ENCODE data around the gene TRIB2.

TRIB2 gene

GRCh38 chr2:12720754-12721378 lies 4.1 kb downstream of the TRIB2 start:
- no peak for FAIRE-seq

- FAIRE-seq: no peak
These were observed 5.1 kb downstream of the TRIB2 start for GRCh38 chr2:12721566-12722446.

- FAIRE-seq: no peak
These were observed 5.9 kb downstream of the TRIB2 start for GRCh38 chr2:12722447-12723316.

DNA sequence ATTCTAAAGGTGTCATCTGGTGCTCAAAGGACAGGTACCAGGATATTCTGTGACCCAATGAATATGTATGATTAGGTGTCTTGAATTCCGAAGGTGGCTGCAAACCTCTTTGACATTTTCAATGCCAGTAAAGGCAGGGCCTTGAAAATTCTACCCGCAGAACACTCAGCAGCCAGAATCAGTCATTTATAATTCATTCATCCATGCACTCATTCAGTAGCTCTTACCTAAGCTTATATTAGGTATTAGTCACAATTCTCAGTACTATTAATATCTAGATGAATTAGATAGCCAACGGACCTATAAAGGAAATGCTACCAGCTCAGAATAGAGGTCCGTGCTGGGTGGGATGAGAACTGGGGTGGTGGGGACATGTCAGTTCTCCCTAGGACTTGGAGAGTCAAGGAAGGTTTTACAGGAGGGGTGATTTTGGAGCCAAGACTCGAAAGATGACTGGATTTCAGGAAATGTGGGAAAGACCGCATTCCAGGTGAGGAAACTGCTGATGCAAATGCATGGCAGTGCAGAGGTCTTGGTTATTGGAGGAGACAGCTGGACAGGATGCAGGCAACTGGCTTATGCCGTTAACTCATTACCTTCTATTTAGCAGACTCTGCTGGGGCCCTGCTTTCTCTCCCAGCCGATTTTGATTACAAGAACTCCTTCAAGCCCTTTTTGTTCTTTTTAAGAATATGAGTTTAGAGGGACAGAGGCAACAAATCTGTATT lies 7.2 kb downstream of the TRIB2 start:
- no peak for FAIRE-seq

DNA sequence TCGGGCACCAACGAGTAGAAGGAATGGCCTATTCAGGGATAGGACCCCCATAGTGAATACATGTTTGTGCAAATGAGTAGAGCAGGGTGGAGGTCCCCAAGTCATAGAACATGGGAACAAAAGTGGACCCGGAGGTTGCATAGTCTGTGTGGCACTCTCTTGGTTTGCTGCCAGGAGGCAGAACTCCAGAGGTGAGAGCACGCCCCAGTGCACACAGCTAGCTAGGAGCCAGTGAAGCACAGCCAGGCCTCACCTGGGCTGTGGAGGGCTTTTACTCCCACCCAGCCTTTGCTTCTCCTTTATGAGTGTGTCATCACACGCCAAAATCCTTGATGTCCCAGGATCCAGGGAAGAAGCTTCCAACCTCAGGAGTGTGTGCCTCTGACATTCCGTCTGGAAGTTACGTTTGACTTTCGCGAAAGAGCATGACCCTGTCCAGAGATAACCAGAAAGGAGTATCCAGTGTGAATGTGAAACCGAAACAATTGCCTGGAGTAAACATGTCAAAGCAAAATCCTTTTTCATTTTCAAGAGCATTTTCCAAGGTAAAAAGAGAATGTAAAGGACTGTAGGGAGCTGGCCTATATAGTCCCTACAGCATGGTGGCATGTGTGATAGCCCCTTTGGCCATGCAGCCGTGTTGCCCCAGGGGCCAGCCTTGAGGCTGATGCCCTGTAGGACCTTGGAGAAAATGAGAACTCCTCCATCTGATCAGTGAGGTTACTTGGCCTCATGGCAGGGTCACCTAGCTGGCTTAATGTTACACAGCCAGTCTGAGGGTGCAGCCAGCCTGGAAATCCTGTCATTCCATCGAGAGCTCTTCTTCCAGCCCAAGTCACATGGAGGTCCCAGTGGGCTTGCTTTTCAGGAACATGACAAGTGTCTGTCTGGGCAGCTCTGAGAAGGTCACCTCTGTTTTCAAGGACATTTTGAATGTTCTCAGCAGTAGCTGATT lies 8.8 kb downstream of the TRIB2 start:
- no peak for FAIRE-seq

GRCh38 chr2:12726271-12726670 lies 9.5 kb downstream of the TRIB2 start:
- FAIRE-seq: no peak

DNA sequence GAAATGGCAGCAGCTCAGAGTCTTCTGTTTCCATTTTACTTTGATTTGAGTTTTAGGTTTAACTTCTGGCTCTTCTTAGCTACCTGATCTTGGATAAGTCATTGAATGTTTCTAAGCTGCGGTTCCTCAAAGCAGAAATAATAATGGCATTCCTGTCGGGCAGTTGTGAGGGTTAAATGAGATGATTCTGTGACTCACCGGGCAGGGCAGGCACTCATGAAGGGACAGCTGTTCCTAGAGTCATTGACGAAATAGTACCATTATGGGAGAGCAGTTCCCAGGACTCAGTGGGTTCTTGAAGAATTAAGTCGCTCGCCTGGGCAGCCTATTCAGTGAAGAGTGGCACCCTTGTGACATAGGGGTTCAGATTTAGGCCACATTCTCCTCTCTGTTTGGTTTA lies 10.3 kb downstream of the TRIB2 start:
- FAIRE-seq: no peak

DNA sequence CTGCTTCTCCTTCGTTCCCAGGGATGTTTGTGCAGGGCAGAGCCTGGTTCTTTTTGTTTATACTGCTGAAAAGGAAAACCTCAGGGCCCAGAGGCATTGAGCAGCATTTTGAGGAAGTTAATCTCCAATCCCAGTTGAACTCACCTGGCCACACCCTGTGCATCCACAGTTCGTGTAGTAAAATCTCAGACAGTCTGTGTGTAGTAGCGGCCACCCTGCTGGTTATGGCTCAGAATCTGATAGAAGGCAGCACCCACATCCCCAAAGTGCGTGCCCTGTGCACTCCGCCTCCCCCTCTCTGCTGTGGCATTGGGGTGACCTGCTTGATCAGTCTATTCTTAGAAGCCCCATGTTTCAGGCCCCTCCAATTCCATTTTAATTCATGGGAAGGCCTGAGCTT lies 10.9 kb downstream of the TRIB2 start:
- no peak for FAIRE-seq

GRCh38 chr2:12728221-12728777 lies 11.6 kb downstream of the TRIB2 start:
- FAIRE-seq: no peak

DNA sequence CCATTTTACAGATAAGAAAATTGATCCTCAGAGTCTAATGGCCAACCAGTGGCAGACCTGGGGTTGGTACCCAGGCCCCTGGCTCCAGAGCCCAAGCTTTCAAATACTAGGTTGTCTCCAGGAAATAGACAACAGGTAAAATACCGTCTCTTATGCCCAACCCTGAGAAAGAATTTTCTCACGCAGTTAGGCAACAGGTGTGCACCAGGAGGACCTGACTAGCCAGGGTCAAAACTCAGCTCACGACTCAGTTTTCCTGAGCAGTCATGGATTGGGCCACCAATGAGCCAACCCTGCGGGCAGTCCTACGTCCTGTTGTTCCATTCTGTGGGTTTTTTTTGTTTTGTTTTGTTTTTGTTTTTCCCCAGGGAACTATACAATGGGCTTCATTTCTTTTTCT lies 13.5 kb downstream of the TRIB2 start:
- no peak for FAIRE-seq

DNA sequence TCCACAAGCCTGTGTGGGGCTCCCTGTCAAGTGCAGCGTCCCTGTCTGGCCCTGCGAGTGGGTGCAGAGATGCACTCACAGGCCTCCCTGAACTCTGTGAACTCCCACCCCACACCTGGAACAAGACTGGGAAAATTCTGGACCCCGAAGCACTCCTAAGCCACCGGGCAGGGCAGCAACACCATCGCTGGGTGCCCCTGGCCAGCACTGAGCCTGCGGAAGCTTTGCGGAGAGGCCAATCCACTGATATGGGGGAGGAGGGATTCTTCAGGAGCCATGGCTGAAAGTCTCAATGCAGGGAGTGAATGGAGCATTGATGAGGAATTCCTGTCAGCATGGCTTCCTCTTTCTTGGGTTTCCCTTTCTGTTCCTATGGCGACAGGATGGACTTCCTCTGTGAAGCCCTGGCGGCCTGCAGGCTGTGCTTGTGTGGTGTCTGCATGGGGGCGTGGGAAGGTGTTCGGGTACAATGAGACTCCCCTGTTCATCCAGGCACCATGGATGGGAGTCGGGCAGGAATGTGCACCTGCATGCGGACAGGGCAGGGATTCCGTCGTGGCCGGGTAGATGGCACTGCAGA lies 15.1 kb downstream of the TRIB2 start:
- FAIRE-seq: no peak

GRCh38 chr2:12732651-12733050 lies 15.9 kb downstream of the TRIB2 start:
- no peak for FAIRE-seq

DNA sequence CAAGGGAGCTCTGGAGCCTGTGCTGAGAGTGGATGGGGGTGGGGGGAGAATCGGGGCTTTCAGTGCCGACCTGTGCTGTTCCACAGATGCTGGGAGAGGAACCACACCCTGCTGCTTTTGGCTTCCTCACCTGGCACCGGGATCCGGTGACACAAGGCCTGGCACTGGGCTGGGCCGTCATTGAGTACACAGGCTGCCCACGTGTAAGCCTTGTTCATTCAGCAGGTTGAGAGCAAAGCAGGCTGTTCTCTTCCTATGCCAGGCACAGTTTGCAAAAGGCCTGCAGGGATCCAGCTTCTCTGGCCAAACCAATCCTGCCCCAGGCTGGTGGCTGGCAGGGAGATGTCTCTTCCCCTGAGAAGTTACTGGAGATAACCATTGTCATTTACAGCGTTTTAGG lies 17.1 kb downstream of the TRIB2 start:
- FAIRE-seq: no peak

DNA sequence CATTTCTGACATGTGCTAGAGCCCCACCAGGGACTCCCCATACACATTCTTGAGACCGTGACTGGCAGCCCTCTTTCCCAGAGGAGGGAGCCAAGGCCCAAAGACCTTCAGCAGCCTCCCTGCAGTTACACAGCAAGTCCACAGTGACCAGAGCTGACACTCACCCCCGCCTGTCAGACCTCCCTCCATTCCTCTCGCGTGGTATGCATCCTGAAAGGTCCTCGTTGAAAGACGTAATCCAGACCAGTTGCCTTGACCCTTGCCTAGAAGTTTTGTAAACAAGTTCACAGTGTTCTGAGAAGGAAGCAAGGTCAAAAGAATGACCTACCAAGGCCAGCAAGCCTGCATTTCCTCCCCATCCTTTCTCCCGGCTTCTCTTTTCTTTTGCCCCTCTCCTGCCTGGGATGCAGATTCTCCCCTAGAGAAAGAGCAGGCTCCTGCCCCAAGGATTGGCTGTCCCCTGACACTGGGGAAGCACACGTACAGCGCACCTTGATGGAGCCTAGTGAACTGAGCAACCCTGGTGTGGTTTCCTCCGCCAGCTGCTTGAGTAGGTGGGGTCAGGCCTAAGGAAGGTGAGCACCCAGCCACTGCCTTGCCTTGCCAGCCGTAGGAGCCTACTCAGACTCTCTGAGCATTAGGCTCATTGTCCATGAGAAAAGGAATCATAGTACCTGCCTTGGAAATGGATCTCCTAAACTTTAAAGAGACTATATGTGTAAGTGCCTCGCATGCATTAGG lies 18.3 kb downstream of the TRIB2 start:
- no peak for FAIRE-seq

- FAIRE-seq: no peak
These were observed 20.6 kb downstream of the TRIB2 start for GRCh38 chr2:12737297-12737696.

GRCh38 chr2:12737738-12738485 lies 21.2 kb downstream of the TRIB2 start:
- no peak for FAIRE-seq

GRCh38 chr2:12739721-12740254 lies 23.1 kb downstream of the TRIB2 start:
- no peak for FAIRE-seq

- FAIRE-seq: no peak
These were observed 24.6 kb downstream of the TRIB2 start for GRCh38 chr2:12741380-12741779.

DNA sequence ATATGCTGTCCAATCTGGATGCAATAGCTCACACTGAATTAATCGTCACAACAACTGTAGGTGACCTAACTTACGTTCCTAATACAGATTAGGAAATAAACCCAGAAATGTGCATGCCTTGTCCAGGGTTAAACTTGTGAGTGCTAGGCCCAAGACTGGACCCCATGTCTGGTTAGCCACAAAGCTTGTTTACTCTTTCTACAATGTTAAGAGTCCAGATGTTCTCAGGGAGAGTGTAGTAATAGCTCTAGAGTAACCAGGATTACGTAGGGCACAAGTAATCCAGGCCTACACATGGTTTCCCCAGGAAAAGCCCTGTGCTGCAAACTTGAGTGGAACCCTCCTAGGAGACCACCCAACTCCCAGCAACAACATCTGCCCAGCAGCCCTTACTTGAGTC lies 26.2 kb downstream of the TRIB2 start:
- no peak for FAIRE-seq

Data from endometrium (tissue), 2 donors.